HG03139 (cell line): ENCODE data around the gene SLC25A34.

Experiments
- ATAC-seq: cut with Tn5 transposase; IDR thresholded peaks from one replicate; pipeline ENCODE4 v1.9.1; 2021; ENCODE audit not compliant: unreplicated experiment

Gene SLC25A34

DNA sequence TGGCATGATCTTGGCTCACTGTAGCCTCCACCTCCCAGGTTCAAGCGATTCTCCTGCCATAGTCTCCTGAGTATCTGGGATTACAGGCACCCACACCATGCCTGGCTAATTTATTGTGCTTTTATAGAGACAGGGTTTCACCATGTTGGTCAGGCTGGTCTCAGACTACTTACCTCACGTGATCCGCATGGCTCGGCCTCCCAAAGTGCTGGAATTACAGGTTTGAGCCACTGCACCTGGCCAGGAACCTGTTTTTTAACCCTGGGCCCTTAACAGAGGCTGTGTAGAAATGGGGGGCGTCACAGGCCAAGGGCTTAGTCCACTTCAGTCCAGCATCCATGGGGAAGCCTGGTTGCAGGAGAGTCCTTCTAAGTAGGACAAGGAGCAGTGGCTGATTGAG, 31.9 kb downstream of the SLC25A34 start:
- no peak for ATAC-seq

DNA sequence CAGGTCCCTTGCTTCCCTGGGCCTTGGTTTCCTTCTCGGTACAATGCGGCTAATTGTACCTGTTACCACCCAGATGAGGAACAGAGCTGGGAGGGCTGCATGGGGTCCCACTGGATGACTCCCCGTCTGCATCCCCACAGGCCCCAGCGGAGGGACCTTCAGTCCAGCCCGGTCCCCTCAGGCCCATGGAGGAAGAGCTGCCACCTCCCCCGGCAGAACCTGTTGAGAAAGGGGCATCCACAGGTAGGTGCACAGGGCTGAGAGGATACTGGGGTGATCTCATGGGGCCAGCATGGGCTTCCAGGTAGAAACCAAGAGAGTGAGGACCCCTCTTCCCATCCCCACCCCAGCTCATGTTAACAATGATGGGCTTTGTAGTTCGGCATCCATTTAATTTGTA, 32.3 kb downstream of the SLC25A34 start:
- ATAC-seq, result no peak

GRCh38 chr1:15770313-15770962, 34.4 kb downstream of the SLC25A34 start:
- no peak for ATAC-seq

DNA sequence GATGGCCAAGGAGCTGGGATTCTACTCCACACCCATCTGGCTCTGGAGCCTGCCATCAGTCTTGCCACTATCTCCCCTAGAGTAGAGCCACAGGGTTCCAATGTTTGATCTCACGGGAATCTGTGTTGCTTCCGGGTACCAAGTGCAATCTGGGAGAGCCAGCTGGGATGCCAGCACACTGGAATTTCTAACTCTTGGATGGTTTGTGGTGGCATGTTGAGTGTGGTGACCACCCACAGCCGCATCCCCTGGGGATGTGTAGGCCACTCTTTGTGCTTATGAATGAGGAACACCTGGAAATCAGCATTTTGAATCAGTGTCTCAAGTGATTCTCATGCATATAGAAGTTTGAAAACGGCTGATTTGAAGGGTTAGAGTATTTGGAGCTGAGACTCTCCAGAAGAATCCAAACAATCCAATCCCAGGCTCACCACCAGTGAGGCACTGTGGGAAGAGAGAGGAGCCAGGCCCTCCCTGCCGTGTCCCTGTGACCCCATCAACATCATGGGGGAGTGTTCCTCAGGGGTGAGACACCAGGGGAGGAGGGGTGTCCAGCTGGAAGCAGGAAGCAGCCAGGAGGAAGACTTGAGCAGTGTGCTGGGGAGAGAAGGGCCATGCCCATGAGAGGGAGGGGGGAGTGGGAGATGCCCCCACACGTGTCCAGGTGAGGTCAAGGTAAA, 35.9 kb downstream of the SLC25A34 start:
- no peak for ATAC-seq

DNA sequence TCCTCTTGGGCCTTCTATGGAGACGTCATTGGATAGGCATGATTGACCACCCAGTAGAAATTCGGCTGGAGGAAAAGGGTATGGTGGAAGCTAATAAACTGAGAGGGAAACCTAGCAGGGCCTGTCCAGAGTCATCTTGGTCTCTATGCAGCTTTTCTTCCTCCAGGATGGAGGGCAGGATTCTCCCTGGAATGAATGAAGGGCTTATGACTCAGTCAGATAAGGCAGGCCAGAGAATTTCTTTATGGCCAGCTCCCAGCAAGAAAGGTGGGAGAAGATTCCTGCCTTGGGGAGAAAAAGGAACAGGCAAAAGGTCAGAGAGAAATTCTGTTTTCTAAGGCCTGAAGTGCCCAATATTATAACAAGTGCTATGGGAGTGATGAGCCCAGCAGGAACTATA, 39.6 kb downstream of the SLC25A34 start:
- ATAC-seq, result no peak

DNA sequence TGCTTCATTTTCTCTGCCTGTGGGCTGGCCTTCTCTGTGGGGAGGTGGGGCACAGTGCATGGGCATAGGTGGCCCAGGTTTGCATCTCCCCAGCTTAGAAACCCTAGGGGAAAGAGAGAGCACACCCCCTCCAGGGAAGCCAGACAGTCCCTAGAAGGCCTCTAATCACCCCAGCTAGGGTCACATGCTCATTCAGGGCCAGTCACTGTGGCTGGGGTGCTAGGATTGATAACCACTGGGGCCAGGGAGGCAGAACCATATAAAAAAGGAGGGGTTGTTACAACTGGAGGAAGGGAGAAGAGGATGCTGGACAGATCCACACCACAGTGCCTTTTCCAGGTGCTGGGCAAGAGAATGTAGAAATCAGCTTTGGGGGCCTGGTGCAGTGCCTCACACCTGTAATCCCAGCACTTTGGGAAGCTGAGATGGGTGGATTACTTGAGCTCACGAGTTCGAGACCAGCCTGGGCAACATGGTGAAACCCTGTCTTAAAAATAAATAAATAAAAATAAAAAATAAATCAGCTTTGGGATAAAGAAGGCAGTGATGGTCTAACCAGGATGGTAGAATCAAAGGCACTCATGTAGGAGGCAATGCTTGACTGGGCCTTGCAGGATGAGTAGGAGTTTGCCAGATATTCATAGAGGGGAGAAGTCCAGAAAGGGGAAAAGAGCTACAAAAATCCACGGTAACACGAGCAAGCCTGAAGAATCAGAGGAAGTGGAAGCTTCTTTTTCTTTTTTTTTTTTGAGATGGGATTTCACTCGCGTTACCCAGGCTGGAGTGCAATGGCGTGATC, 42.0 kb downstream of the SLC25A34 start:
- ATAC-seq, result no peak

DNA sequence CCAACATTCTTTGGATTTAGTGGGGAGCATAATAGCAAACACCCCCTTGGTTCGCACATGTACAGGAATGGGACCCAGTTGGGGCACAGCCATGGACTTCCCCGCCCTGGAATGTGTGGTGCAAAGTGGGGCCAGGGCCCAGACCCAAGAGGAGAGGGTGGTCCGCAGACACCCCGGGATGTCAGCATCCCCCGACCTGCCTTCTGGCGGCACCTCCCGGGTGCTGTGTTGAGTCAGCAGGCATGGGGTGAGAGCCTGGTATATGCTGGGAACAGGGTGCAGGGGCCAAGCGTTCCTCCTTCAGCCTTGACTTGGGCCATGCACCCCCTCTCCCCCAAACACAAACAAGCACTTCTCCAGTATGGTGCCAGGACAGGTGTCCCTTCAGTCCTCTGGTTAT, 49.6 kb downstream of the SLC25A34 start:
- ATAC-seq, result no peak

GRCh38 chr1:15786581-15786980, 50.5 kb downstream of the SLC25A34 start:
- ATAC-seq, result no peak

- no peak for ATAC-seq
Measured at GRCh38 chr1:15788624-15789301, 52.7 kb downstream of the SLC25A34 start.
